Gastrocnemius medialis (tissue), 4 donors: ENCODE measurements around the gene ST8SIA5. TPM values are rescaled to one million over a fixed set of nuclear protein-coding genes. Genes with fewer than 3 reads are reported as not detected.

Source experiments
- ATAC-seq, 2 donors: fragments of 150-250 bp; one replicate each; pipeline ENCODE4 v1.9.1; 2016
- DNase-seq, 2 donors: peaks; one replicate each; pipeline ENCODE4 v3.0.0-alpha.2; 2019
- H3K27ac ChIP-seq, 4 donors: fragments of 200-600 bp; sonication (generic); 1 replicate in 1 of 4; 2 replicates in 3 of 4; pipeline ENCODE4 v1.5.1; 2016 to 2018; ENCODE audit warnings: mild to moderate bottlenecking in 2 of 4, moderate library complexity in 1 of 4
- H3K27me3 ChIP-seq, 3 donors: fragments of 200-600 bp; sonication (generic) in 2 of 3; 1 replicate in 1 of 3; 2 replicates in 2 of 3; pipeline versions ENCODE4 v1.5.1 to v1.6.0; 2016 to 2019; ENCODE audit warnings: mild to moderate bottlenecking in 1 of 3, moderate library complexity in 1 of 3
- H3K36me3 ChIP-seq, 2 donors: fragments of 200-600 bp; sonication (generic) in 1 of 2; one replicate each; pipeline ENCODE4 v1.5.1; 2017 to 2018
- H3K4me1 ChIP-seq, 2 donors: fragments of 200-600 bp; sonication (generic) in 1 of 2; one replicate each; pipeline ENCODE4 v1.5.1; 2016 to 2017; ENCODE audit warnings: mild to moderate bottlenecking in 2 of 2
- H3K4me3 ChIP-seq, 4 donors: fragments of 200-600 bp; sonication (generic) in 3 of 4; 1 replicate in 1 of 4; 2 replicates in 3 of 4; pipeline ENCODE4 v1.5.1; 2016 to 2019; ENCODE audit warnings: mild to moderate bottlenecking in 2 of 4
- H3K9me3 ChIP-seq, 3 donors: fragments of 200-600 bp; sonication (generic) in 2 of 3; 1 replicate in 1 of 3; 2 replicates in 2 of 3; pipeline ENCODE4 v1.5.1; 2016 to 2019
- CTCF ChIP-seq, 5 experiments: fragments of 450-650 bp in 3 of 5; fragments of 200-600 bp in 2 of 5; sonication (generic) in 2 of 5; IDR thresholded peaks in 4 of 5; conservative IDR thresholded peaks in 1 of 5; 1 replicate in 4 of 5; 2 replicates in 1 of 5; pipeline ENCODE4 v1.5.1; 2016 to 2019; ENCODE audit warnings: antibody characterized with exemption in 5 of 5, mild to moderate bottlenecking in 3 of 5, moderate library complexity in 3 of 5
- POLR2A ChIP-seq, 2 donors: fragments of 450-650 bp; IDR thresholded peaks; one replicate each; pipeline ENCODE4 v1.6.1; 2017; ENCODE audit warnings: antibody characterized with exemption in 2 of 2, mild to moderate bottlenecking in 2 of 2, moderate library complexity in 2 of 2
- in situ Hi-C, 4 donors: fragments of 200-750 bp; cut with MboI; loops; one replicate each; pipeline versions ENCODE4 v1.15.0 to v1.8.0; 2017; ENCODE audit warnings: low sequenced_read_pairs in 4 of 4
- intact Hi-C: fragments of 100-400 bp; cut with DNase I; formaldehyde crosslinking; loops from one replicate; pipeline ENCODE4 v1.15.1; 2023; ENCODE audit warnings: low total_unique reads
- total RNA-seq, 4 donors: library from RNA; depleted of rRNA; stranded (reverse); fragments of >200 nt; gene quantifications; one replicate each; pipeline versions ENCODE4 v1.1.0 to v1.2.3, GENCODE V29; 2016

The ST8SIA5 gene
- total RNA-seq, 4 donors from 2014 or later: 1.7 to 7.7 (median 3.6) TPM

- Histone ChIP-seq H3K27me3 (no peaks in the 10 kb centered on the region), H3K36me3 (no peaks in the 10 kb centered on the region), H3K4me1 (peaks cover 32 to 51% of the 10 kb centered on the region in 2 donors), H3K4me3 (no peak overlapping the region), H3K9me3 (no peaks in the 10 kb centered on the region), H3K27ac (peak overlapping the region in 3 of 4 donors; percentile 13 to 50 (median 31))
- in situ Hi-C loops (no loop called here), intact Hi-C loops (no loop called here)
- no peak for TF ChIP-seq POLR2A (IDR thresholded peaks at IDR 0.05)
- TF ChIP-seq CTCF (IDR thresholded peaks at IDR 0.05 in 4 of 5, conservative IDR thresholded peaks at IDR 0.05 in 1 of 5): no peak
- peak; percentile 16 to 53 for ATAC-seq
- peak in 1 of 2 donors; percentile 18 for DNase-seq
Observed at GRCh38 chr18:46706968-46707367, 49.9 kb downstream of the ST8SIA5 start.

GRCh38 chr18:46705521-46705920 is 51.3 kb downstream of the ST8SIA5 start:
- intact Hi-C loops (no loop called here), in situ Hi-C loops (no loop called here)
- Histone ChIP-seq H3K9me3 (no peaks in the 10 kb centered on the region), H3K27me3 (no peaks in the 10 kb centered on the region), H3K4me3 (no peak overlapping the region), H3K4me1 (peaks cover 17 to 38% of the 10 kb centered on the region in 2 donors), H3K27ac (no peak overlapping the region), H3K36me3 (no peaks in the 10 kb centered on the region)
- no peak for TF ChIP-seq CTCF (IDR thresholded peaks at IDR 0.05 in 4 of 5, conservative IDR thresholded peaks at IDR 0.05 in 1 of 5)
- no peak for TF ChIP-seq POLR2A (IDR thresholded peaks at IDR 0.05)
- ATAC-seq (no peak), DNase-seq (no peak)

GRCh38 chr18:46704816-46705215 is 52.0 kb downstream of the ST8SIA5 start:
- H3K27me3 ChIP-seq: no peaks in the 10 kb centered on the region
- H3K4me1 ChIP-seq: peaks cover 15 to 31% of the 10 kb centered on the region in 2 donors
- H3K27ac ChIP-seq: no peak overlapping the region
- ATAC-seq (no peak), DNase-seq (no peak)
- no peak for TF ChIP-seq CTCF (IDR thresholded peaks at IDR 0.05 in 4 of 5, conservative IDR thresholded peaks at IDR 0.05 in 1 of 5)
- TF ChIP-seq POLR2A (IDR thresholded peaks at IDR 0.05): no peak
- intact Hi-C loops (no loop called here), in situ Hi-C loops (no loop called here)
- H3K9me3 ChIP-seq: no peaks in the 10 kb centered on the region
- no peak overlapping the region for H3K4me3 ChIP-seq
- H3K36me3 ChIP-seq: no peaks in the 10 kb centered on the region

- H3K4me3 ChIP-seq: no peak overlapping the region
- H3K4me1 ChIP-seq: peaks cover 15 to 30% of the 10 kb centered on the region in 2 donors
- ATAC-seq (no peak), DNase-seq (no peak)
- intact Hi-C loops: no loop called here
- TF ChIP-seq POLR2A (IDR thresholded peaks at IDR 0.05) (no peak), CTCF (IDR thresholded peaks at IDR 0.05 in 4 of 5, conservative IDR thresholded peaks at IDR 0.05 in 1 of 5) (no peak)
- no peaks in the 10 kb centered on the region for H3K27me3 ChIP-seq
- H3K36me3 ChIP-seq: no peaks in the 10 kb centered on the region
- in situ Hi-C loops: no loop called here
- no peak overlapping the region for H3K27ac ChIP-seq
- no peaks in the 10 kb centered on the region for H3K9me3 ChIP-seq
Observed at GRCh38 chr18:46704189-46704588, 52.7 kb downstream of the ST8SIA5 start.

- Histone ChIP-seq H3K4me1 (peaks cover 15 to 26% of the 10 kb centered on the region in 2 donors), H3K36me3 (no peaks in the 10 kb centered on the region), H3K4me3 (no peak overlapping the region), H3K27ac (peak overlapping the region; percentile 61 to 81 (median 66)), H3K27me3 (no peaks in the 10 kb centered on the region), H3K9me3 (no peaks in the 10 kb centered on the region)
- peak; percentile 72 to 85 for DNase-seq
- no peak for TF ChIP-seq POLR2A (IDR thresholded peaks at IDR 0.05)
- TF ChIP-seq CTCF (IDR thresholded peaks at IDR 0.05 in 4 of 5, conservative IDR thresholded peaks at IDR 0.05 in 1 of 5): no peak
- in situ Hi-C loops (no loop called here), intact Hi-C loops (no loop called here)
- peak; percentile 93 to 96 for ATAC-seq
Observed at GRCh38 chr18:46702471-46702870, 54.4 kb downstream of the ST8SIA5 start.
